OCI-LY1 (cell line): Measurements from ENCODE around the gene NOM1.

Experiments
- H2AFZ ChIP-seq: fragments of 200-600 bp; sonication (generic), shearing (Covaris generic); 2 replicates; pipeline ENCODE4 v1.6.0; 2014; ENCODE audit warnings: antibody characterized with exemption, mild to moderate bottlenecking, low read length
- H3F3A ChIP-seq: fragments of 200-600 bp; sonication (generic), shearing (Covaris generic); 2 replicates; pipeline ENCODE4 v1.6.0; 2014; ENCODE audit warnings: mild to moderate bottlenecking, antibody characterized with exemption, low read length, moderate library complexity; ENCODE audit not compliant: insufficient read depth
- H3K27ac ChIP-seq: fragments of 200-600 bp; sonication (generic); 2 replicates; pipeline ENCODE4 v1.5.1; 2014; ENCODE audit warnings: low read length, mixed run types, mild to moderate bottlenecking, low read depth; ENCODE audit not compliant: poor library complexity, severe bottlenecking
- H3K27me3 ChIP-seq: fragments of 200-600 bp; sonication (generic); 2 replicates; pipeline ENCODE4 v1.6.0; 2014; ENCODE audit warnings: antibody characterized with exemption, mild to moderate bottlenecking, low read length, moderate library complexity; ENCODE audit not compliant: insufficient read depth
- H3K36me3 ChIP-seq: fragments of 200-600 bp; sonication (generic); 2 replicates; pipeline ENCODE4 v1.6.1; 2014; ENCODE audit warnings: mild to moderate bottlenecking, antibody characterized with exemption, low read length, moderate library complexity, mixed read lengths; ENCODE audit not compliant: insufficient read depth
- H3K4me1 ChIP-seq: fragments of 200-600 bp; sonication (generic); 2 replicates; pipeline ENCODE4 v1.5.1; 2014; ENCODE audit warnings: mild to moderate bottlenecking, low read length, moderate library complexity; ENCODE audit not compliant: insufficient read depth, severe bottlenecking
- H3K4me2 ChIP-seq: fragments of 200-600 bp; sonication (generic), shearing (Covaris generic); 2 replicates; pipeline ENCODE4 v1.6.1; 2014; ENCODE audit warnings: low read length
- H3K4me3 ChIP-seq: fragments of 200-600 bp; sonication (generic); 2 replicates; pipeline ENCODE4 v1.5.1; 2014; ENCODE audit warnings: low read length, low read depth, mild to moderate bottlenecking, mixed read lengths; ENCODE audit not compliant: poor library complexity, severe bottlenecking
- H3K79me2 ChIP-seq: fragments of 200-600 bp; shearing (Covaris generic); 2 replicates; pipeline ENCODE4 v1.6.1; 2016; ENCODE audit warnings: mixed run types, low read length, mixed read lengths; ENCODE audit not compliant: insufficient read depth
- H3K9ac ChIP-seq: fragments of 200-600 bp; sonication (generic), shearing (Covaris generic); 2 replicates; pipeline ENCODE4 v1.6.1; 2014; ENCODE audit warnings: mild to moderate bottlenecking, low read length, mixed read lengths
- H3K9me2 ChIP-seq: fragments of 200-600 bp; sonication (generic), shearing (Covaris generic); 2 replicates; pipeline ENCODE4 v1.6.1; 2014; ENCODE audit warnings: low read depth, mild to moderate bottlenecking, low read length, mixed read lengths
- H3K9me3 ChIP-seq: fragments of 200-600 bp; shearing (Covaris generic); 2 replicates; pipeline ENCODE4 v1.6.1; 2014; ENCODE audit warnings: low read length, mixed read lengths
- H4K20me1 ChIP-seq: fragments of 200-600 bp; sonication (generic), shearing (Covaris generic); 2 replicates; pipeline ENCODE4 v1.6.0; 2016; ENCODE audit warnings: mild to moderate bottlenecking, low read length; ENCODE audit not compliant: insufficient read depth
- EZH2 ChIP-seq: fragments of 200-600 bp; sonication (generic), shearing (Covaris generic); IDR thresholded peaks from 2 replicates; pipeline ENCODE4 v1.8.0; 2017; ENCODE audit warnings: borderline replicate concordance, mixed run types, mild to moderate bottlenecking, antibody characterized with exemption, low read length, moderate library complexity, mixed read lengths
- TF ChIP-seq, protein P1 (sequence below): fragments of 200-600 bp; sonication (generic), shearing (Covaris generic); IDR thresholded peaks from 2 replicates; pipeline ENCODE4 v1.5.1; 2017; ENCODE audit warnings: mild to moderate bottlenecking, antibody characterized with exemption, low read length, moderate library complexity, mixed read lengths

The NOM1 gene

DNA sequence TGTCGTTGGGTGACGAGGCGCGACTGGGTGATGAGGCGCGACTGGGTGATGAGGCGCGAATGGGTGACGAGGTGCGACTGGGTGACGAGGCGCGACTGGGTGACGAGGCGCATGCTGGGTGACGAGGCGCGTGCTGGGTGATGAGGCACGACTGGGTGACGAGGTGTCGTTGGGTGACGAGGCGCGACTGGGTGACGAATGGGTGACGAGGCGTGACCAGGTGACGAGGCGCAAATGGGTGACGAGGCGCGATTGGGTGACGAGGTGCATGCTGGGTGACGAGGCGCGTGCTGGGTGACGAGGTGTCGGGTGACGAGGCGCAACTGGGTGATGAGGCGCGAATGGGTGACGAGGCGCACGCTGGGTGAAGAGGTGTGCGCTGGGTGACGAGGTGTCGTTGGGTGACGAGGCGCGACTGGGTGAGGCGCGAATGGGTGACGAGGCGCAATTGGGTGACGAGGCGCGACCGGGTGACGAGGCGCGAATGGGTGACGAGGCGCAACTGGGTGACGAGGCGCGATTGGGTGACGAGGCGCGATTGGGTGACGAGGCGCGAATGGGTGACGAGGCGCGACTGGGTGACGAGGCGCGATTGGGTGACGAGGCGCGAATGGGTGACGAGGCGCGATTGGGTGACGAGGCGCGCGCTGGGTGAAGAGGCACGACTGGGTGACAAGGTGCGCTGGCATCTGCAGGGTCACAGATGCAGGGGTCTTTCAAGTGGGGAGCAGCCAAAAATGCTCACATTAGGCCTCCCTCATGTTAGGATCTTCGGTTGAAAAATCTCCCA, 7.9 kb upstream of the NOM1 start:
- H3K4me3 ChIP-seq, result no peak overlapping the region
- peaks cover 10% of the 10 kb centered on the region; the same call in 1 of the 2 replicates for H3K27me3 ChIP-seq
- H3K4me1 ChIP-seq, result no peaks in the 10 kb centered on the region
- no peaks in the 10 kb centered on the region for H3K9me2 ChIP-seq
- H2AFZ ChIP-seq, result no peak overlapping the region
- H4K20me1 ChIP-seq, result no peaks in the 10 kb centered on the region
- H3K9me3 ChIP-seq, result 0 out of 2 replicates have a peak, but pooled peaks cover 4% of the 10 kb centered on the region
- H3K9ac ChIP-seq, result no peak overlapping the region
- no peaks in the 10 kb centered on the region for H3F3A ChIP-seq
- H3K27ac ChIP-seq, result no peak overlapping the region
- H3K79me2 ChIP-seq, result no peaks in the 10 kb centered on the region
- no peaks in the 10 kb centered on the region for H3K36me3 ChIP-seq
- TF ChIP-seq, protein P1, sequence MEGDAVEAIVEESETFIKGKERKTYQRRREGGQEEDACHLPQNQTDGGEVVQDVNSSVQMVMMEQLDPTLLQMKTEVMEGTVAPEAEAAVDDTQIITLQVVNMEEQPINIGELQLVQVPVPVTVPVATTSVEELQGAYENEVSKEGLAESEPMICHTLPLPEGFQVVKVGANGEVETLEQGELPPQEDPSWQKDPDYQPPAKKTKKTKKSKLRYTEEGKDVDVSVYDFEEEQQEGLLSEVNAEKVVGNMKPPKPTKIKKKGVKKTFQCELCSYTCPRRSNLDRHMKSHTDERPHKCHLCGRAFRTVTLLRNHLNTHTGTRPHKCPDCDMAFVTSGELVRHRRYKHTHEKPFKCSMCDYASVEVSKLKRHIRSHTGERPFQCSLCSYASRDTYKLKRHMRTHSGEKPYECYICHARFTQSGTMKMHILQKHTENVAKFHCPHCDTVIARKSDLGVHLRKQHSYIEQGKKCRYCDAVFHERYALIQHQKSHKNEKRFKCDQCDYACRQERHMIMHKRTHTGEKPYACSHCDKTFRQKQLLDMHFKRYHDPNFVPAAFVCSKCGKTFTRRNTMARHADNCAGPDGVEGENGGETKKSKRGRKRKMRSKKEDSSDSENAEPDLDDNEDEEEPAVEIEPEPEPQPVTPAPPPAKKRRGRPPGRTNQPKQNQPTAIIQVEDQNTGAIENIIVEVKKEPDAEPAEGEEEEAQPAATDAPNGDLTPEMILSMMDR, result no peak
- no peak for TF ChIP-seq EZH2
- H3K4me2 ChIP-seq, result no peak overlapping the region

DNA sequence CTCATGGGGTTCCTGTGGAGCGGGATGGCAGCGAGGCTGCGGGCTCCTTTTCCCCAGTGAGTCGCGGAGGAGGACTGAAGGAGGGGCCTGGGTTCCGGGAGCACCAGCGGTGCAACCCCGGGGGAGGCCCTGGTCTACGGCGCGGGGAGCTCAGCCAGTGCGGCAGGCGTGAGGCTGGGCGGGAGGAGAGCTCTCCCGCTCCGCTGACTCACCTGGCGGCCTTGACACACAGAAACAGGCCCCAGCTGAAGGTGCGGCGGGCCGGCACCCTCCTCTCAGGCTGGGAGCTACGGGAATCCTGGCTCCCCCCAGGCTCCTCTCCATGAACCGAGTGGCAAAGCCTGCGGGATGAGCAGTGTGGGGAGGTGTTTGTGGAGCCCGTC, 6.8 kb upstream of the NOM1 start:
- no peaks in the 10 kb centered on the region for H3F3A ChIP-seq
- H3K79me2 ChIP-seq, result no peaks in the 10 kb centered on the region
- no peaks in the 10 kb centered on the region for H3K36me3 ChIP-seq
- H3K4me3 ChIP-seq, result no peak overlapping the region
- H3K4me2 ChIP-seq, result no peak overlapping the region
- H3K9me3 ChIP-seq, result 0 out of 2 replicates have a peak, but pooled peaks cover 4% of the 10 kb centered on the region
- no peak overlapping the region for H2AFZ ChIP-seq
- H3K27me3 ChIP-seq, result peaks cover 10% of the 10 kb centered on the region; the same call in 1 of the 2 replicates
- TF ChIP-seq, protein P1, result no peak
- no peak for TF ChIP-seq EZH2
- no peaks in the 10 kb centered on the region for H3K9me2 ChIP-seq
- H3K27ac ChIP-seq, result no peak overlapping the region
- no peaks in the 10 kb centered on the region for H4K20me1 ChIP-seq
- no peaks in the 10 kb centered on the region for H3K4me1 ChIP-seq
- no peak overlapping the region for H3K9ac ChIP-seq

DNA sequence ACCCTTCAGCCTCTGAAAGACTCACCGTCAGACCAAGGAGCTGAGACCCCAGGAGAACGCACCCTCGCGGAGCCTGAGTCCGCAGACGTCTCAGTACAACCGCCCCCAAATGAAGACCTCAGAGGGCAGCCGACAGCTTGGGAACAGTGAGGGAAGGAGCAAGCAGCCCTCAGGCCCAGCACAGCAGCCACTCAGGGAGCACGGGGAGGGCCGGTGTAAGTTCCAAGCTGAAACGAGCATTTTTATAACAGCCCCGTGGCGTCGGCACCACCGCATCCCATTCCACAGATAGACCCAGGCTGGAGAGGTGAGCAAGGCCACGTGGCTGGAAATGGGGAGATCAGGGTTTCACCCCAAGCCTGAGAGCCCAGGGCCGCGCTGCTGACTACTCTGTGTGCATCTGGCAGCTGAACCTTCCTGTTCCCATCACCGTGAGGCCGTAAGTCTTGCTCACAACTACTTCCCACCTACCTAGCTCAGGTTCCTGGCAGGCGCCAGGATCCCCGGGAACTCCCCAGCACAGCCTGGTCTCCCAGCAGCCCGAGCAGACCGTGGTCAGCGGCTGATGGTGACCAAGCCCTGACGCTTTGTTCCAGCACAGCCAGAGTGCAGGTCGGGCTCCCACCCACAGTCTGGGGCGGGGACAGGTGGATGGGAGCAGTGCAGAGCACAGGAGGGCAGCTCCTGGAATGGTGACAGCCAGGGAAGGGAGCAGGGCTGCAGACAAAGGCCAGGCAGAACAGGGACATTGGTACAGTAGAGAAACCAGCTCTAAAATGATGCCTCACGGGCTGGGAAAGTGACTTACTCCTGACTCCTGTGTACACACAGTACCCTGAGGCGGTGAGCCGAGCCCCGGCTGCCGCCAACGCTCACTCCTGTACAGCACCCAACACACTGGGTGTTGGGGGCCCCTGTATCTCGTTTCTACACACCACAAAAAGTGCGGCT, 6.1 kb upstream of the NOM1 start:
- no peak for TF ChIP-seq EZH2
- TF ChIP-seq, protein P1, result no peak
- no peak overlapping the region for H3K9ac ChIP-seq

More for the DNA sequence above, 6.1 kb upstream of the NOM1 start:
- Histone ChIP-seq H3K79me2 (no peaks in the 10 kb centered on the region), H3K4me3 (no peak overlapping the region), H3K36me3 (no peaks in the 10 kb centered on the region), H3K4me2 (no peak overlapping the region), H2AFZ (no peak overlapping the region), H3K9me3 (0 out of 2 replicates have a peak, but pooled peaks cover 4% of the 10 kb centered on the region), H4K20me1 (no peaks in the 10 kb centered on the region), H3K27ac (no peak overlapping the region), H3K4me1 (no peaks in the 10 kb centered on the region), H3K27me3 (peaks cover 10% of the 10 kb centered on the region; the same call in 1 of the 2 replicates), H3F3A (no peaks in the 10 kb centered on the region), H3K9me2 (no peaks in the 10 kb centered on the region)
